Measurements from ENCODE around the gene ARG2. TPM values are rescaled to one million over a fixed set of nuclear protein-coding genes. Genes with fewer than 3 reads are reported as not detected.

The ARG2 gene
- total RNA-seq, 2 experiments from 2014 or later = 3.7 to 3.9 TPM

GRCh38 chr14:67644428-67644827 lies 24.7 kb downstream of the ARG2 start:
- Mint-ChIP-seq H3K27me3 (no peaks in the 10 kb centered on the region), H3K36me3 (ENCODE audit: low read depth) (peaks cover 37% of the 10 kb centered on the region), H3K27ac (no peak overlapping the region), H3K4me1 (ENCODE audit: low read depth) (peaks cover 4% of the 10 kb centered on the region), H3K4me3 (no peak overlapping the region), H3K9me3 (no peaks in the 10 kb centered on the region)
- Histone ChIP-seq H3K4me3 (ENCODE audit: low read length) (no peak overlapping the region), H3K9me3 (ENCODE audit: control insufficient read depth in 1 of 2, insufficient read depth in 1 of 2, low read length in 2 of 2) (no peaks in the 10 kb centered on the region), H3K27me3 (ENCODE audit: control insufficient read depth in 1 of 2, insufficient read depth in 2 of 2, low read length in 2 of 2) (no peaks in the 10 kb centered on the region), H3K36me3 (ENCODE audit: insufficient read depth, low read length) (peaks cover 22% of the 10 kb centered on the region), H3K4me1 (ENCODE audit: insufficient read depth, low read length) (no peaks in the 10 kb centered on the region), H3K27ac (ENCODE audit: low read depth in 1 of 2, low read length in 2 of 2) (no peak overlapping the region)
- CTCF ChIA-PET = interaction anchor here (1.2 to 1.4 kb wide), 2 partner anchors 25 to 60 kb away, joined by 3 read pairs; partner anchors contain the start of gene ARG2
- no peak for TF ChIP-seq CTCF (IDR thresholded peaks at IDR 0.05)
- DNase-seq (no peak), ATAC-seq (ENCODE audit: poor library complexity) (no peak)
- POLR2A ChIA-PET = interaction anchor here (0.6 kb wide), 1 partner anchor 89 kb away, joined by 3 read pairs; no protein-coding TSS in a partner anchor
- intact Hi-C loops (cut with DNase I, micrococcal nuclease) = no loop called here

- no peaks in the 10 kb centered on the region for H3K9me3 ChIP-seq (ENCODE audit: control insufficient read depth in 1 of 2, insufficient read depth in 1 of 2, low read length in 2 of 2)
- H3K4me1 ChIP-seq (ENCODE audit: insufficient read depth, low read length) = no peaks in the 10 kb centered on the region
- H3K36me3 ChIP-seq (ENCODE audit: insufficient read depth, low read length) = peaks cover 32% of the 10 kb centered on the region
- H3K27me3 ChIP-seq (ENCODE audit: control insufficient read depth in 1 of 2, insufficient read depth in 2 of 2, low read length in 2 of 2) = no peaks in the 10 kb centered on the region
- no peaks in the 10 kb centered on the region for H3K27me3 Mint-ChIP-seq
- peaks cover 4% of the 10 kb centered on the region for H3K4me1 Mint-ChIP-seq (ENCODE audit: low read depth)
- ChIA-PET CTCF (no interaction called here), POLR2A (no interaction called here)
- H3K4me3 Mint-ChIP-seq = no peak overlapping the region
- DNase-seq (no peak), ATAC-seq (ENCODE audit: poor library complexity) (no peak)
- intact Hi-C loops (cut with DNase I, micrococcal nuclease) = no loop called here
- no peak overlapping the region for H3K4me3 ChIP-seq (ENCODE audit: low read length)
- no peaks in the 10 kb centered on the region for H3K9me3 Mint-ChIP-seq
- no peak for TF ChIP-seq CTCF (IDR thresholded peaks at IDR 0.05)
- no peak overlapping the region for H3K27ac ChIP-seq (ENCODE audit: low read depth in 1 of 2, low read length in 2 of 2)
- peaks cover 47% of the 10 kb centered on the region for H3K36me3 Mint-ChIP-seq (ENCODE audit: low read depth)
- no peak overlapping the region for H3K27ac Mint-ChIP-seq
Observed at GRCh38 chr14:67645414-67645813, 25.7 kb downstream of the ARG2 start.

GRCh38 chr14:67646131-67646530 lies 26.4 kb downstream of the ARG2 start:
- H3K36me3 ChIP-seq (ENCODE audit: insufficient read depth, low read length) = peaks cover 39% of the 10 kb centered on the region
- TF ChIP-seq CTCF (IDR thresholded peaks at IDR 0.05) = no peak
- H3K4me1 ChIP-seq (ENCODE audit: insufficient read depth, low read length) = no peaks in the 10 kb centered on the region
- ChIA-PET POLR2A (no interaction called here), CTCF (no interaction called here)
- peaks cover 4% of the 10 kb centered on the region for H3K4me1 Mint-ChIP-seq (ENCODE audit: low read depth)
- no peak for ATAC-seq (ENCODE audit: poor library complexity)
- no peaks in the 10 kb centered on the region for H3K27me3 ChIP-seq (ENCODE audit: control insufficient read depth in 1 of 2, insufficient read depth in 2 of 2, low read length in 2 of 2)
- no peaks in the 10 kb centered on the region for H3K27me3 Mint-ChIP-seq
- H3K27ac Mint-ChIP-seq = no peak overlapping the region
- intact Hi-C loops (cut with DNase I, micrococcal nuclease) = no loop called here
- no peak overlapping the region for H3K4me3 ChIP-seq (ENCODE audit: low read length)
- no peak overlapping the region for H3K4me3 Mint-ChIP-seq
- peaks cover 54% of the 10 kb centered on the region for H3K36me3 Mint-ChIP-seq (ENCODE audit: low read depth)
- no peaks in the 10 kb centered on the region for H3K9me3 ChIP-seq (ENCODE audit: control insufficient read depth in 1 of 2, insufficient read depth in 1 of 2, low read length in 2 of 2)
- no peaks in the 10 kb centered on the region for H3K9me3 Mint-ChIP-seq
- no peak for DNase-seq
- H3K27ac ChIP-seq (ENCODE audit: low read depth in 1 of 2, low read length in 2 of 2) = no peak overlapping the region

All from CD4-positive, alpha-beta T cell (primary cell).